Measurements from ENCODE around the gene CCL16. TPM values are rescaled to one million over a fixed set of nuclear protein-coding genes. Genes with fewer than 3 reads are reported as not detected.
"Not testable (repeated sequence)": the region's sequence is repeated elsewhere in the genome, so short reads cannot be mapped to it uniquely, and the experiment has no call there.

CCL16 gene
- total and polyA plus RNA-seq, 11 donors = 0.19 TPM; not detected in 10

DNA sequence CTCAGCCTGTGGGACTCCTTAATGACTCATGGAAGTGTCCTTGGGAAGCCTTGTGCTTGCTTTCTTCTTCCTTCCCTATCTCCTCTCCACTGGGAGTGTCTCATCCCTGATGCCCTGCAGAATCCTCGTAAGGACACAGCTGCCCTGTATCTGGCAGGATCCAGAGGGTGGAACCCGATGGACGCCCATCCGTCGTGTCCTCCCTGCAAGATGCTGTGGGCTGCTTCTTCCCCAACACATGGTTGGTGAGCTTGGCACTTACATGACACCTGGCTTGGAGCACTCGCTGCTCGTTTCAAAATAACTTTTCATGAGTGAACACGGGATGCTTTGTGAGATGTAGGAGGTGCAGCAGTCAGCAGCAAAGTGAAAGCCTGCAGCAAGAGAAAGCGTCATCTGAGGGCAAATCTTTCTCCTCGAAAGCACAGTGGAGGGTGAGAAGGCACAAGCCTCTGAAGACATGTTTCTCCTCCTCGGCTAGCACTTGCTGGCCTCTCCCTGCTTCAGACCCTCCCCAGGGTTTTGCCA is 16.8 kb upstream of the CCL16 start:
- Histone ChIP-seq H3K36me3 (no peaks in the 10 kb centered on the region), H3K27ac (no peak overlapping the region), H3K9me3 (peaks cover 0 to 10% (median 0%) of the 10 kb centered on the region in 12 donors), H3K27me3 (peaks cover 0 to 4% (median 0%) of the 10 kb centered on the region in 9 donors), H3K4me1 (no peaks in the 10 kb centered on the region), H3K4me3 (no peak overlapping the region)
- no peak for DNase-seq
- intact Hi-C loops (cut with DNase I) = no loop called here
- WGBS, 4 donors = 71 to 80% (median 75%) methylated on average over 11 of the region's 11 CpGs
- ATAC-seq = no peak
- no peak for TF ChIP-seq POLR2A (IDR thresholded peaks at IDR 0.05)
- TF ChIP-seq, protein P1, sequence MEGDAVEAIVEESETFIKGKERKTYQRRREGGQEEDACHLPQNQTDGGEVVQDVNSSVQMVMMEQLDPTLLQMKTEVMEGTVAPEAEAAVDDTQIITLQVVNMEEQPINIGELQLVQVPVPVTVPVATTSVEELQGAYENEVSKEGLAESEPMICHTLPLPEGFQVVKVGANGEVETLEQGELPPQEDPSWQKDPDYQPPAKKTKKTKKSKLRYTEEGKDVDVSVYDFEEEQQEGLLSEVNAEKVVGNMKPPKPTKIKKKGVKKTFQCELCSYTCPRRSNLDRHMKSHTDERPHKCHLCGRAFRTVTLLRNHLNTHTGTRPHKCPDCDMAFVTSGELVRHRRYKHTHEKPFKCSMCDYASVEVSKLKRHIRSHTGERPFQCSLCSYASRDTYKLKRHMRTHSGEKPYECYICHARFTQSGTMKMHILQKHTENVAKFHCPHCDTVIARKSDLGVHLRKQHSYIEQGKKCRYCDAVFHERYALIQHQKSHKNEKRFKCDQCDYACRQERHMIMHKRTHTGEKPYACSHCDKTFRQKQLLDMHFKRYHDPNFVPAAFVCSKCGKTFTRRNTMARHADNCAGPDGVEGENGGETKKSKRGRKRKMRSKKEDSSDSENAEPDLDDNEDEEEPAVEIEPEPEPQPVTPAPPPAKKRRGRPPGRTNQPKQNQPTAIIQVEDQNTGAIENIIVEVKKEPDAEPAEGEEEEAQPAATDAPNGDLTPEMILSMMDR (IDR thresholded peaks at IDR 0.05) = no peak

DNA sequence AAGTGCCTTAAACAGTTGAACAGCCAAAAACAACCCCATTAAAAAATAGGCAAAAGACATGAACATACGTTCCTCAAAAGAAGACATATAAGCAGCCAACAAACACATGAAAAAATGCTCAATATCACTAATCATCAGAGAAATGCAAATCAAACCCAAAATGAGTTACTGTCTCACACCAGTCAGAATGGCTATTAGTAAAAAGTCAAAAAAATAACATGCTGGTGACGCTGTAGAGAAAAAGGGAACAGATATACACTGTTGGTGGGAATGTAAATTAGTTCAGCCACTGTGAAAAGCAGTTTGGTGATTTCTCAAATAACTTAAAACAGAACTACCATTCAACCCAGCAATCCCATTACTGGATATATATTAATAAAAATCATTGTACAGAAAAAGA is 14.0 kb upstream of the CCL16 start:
- intact Hi-C loops (cut with DNase I); ATAC-seq; H3K27ac ChIP-seq; H3K9me3 ChIP-seq; H3K36me3 ChIP-seq; H3K4me3 ChIP-seq; H3K27me3 ChIP-seq; H3K4me1 ChIP-seq; DNase-seq: not testable (repeated sequence)
- WGBS, 4 donors = 85 to 91% (median 88%) methylated on average over 2 of the region's 2 CpGs

- no peak for TF ChIP-seq POLR2A (IDR thresholded peaks at IDR 0.05)
- TF ChIP-seq, protein P1 (IDR thresholded peaks at IDR 0.05) = no peak
- intact Hi-C loops (cut with DNase I) = no loop called here
- ATAC-seq (no peak), DNase-seq (no peak)
- no peaks in the 10 kb centered on the region for H3K36me3 ChIP-seq
- no peak overlapping the region for H3K27ac ChIP-seq
- H3K4me1 ChIP-seq = peaks cover 0 to 18% (median 2%) of the 10 kb centered on the region in 12 donors
- H3K9me3 ChIP-seq = peaks cover 0 to 20% (median 0%) of the 10 kb centered on the region in 12 donors
- 91 to 93% (median 92%) methylated on average over 2 of the region's 2 CpGs for WGBS, 4 donors
- peaks cover 0 to 6% (median 0%) of the 10 kb centered on the region in 9 donors for H3K27me3 ChIP-seq
- H3K4me3 ChIP-seq = no peak overlapping the region
Observed at GRCh38 chr17:35991075-35991474, 9.8 kb upstream of the CCL16 start.

- DNase-seq (no peak), ATAC-seq (no peak)
- intact Hi-C loops (cut with DNase I) = loop anchor here in 1 of 10 donors (5.0 kb wide), 1 partner anchor 144 kb away; no protein-coding TSS in a partner anchor
- Histone ChIP-seq H3K9me3 (peaks cover 0 to 10% (median 0%) of the 10 kb centered on the region in 12 donors), H3K4me1 (peaks cover 0 to 21% (median 2%) of the 10 kb centered on the region in 12 donors), H3K4me3 (no peak overlapping the region), H3K27ac (no peak overlapping the region), H3K27me3 (peaks cover 0 to 6% (median 0%) of the 10 kb centered on the region in 9 donors), H3K36me3 (no peaks in the 10 kb centered on the region)
- TF ChIP-seq POLR2A (IDR thresholded peaks at IDR 0.05) = no peak
- TF ChIP-seq, protein P1 (IDR thresholded peaks at IDR 0.05) = no peak
Observed at GRCh38 chr17:35988164-35988563, 6.9 kb upstream of the CCL16 start.

DNA sequence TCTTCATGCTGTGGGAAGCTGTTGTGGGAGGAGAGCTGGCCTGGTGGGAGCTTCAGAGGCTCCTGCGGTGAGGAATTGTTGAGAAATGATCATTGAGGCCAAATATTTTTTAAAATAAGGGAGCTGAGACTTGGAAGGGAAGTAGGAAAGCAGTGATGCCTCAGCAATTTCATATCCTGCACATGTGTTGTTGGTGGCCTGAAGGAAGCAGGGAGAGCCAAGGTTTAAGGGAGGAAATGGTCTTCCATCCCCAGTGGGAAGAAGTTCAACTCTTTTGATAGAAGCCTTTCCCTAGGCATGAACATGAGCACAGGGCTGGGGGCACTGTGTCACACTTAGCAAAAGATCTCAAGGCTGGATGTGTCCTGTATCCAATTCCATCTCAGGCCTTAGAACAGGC is 5.3 kb upstream of the CCL16 start, which contains the start of gene CCL14:
CCL14 (minus strand) TSS at position 87 of the 400 bp plus-strand sequence; CDS start at position 7, 80 bp downstream.
- 37 to 63% (median 47%) methylated on average over 1 of the region's 1 CpG for WGBS, 4 donors
- H3K4me3 ChIP-seq = peak within 1 kb of the TSS in 4 of 12 donors; percentile 2 to 39 (median 18)
- peak within 1 kb of the TSS in 5 of 12 donors; percentile 18 to 58 (median 29) for H3K27ac ChIP-seq

More for the DNA sequence above, 5.3 kb upstream of the CCL16 start, which contains the start of gene CCL14:
- DNase-seq (no peak), ATAC-seq (peak in 2 of 4 donors; percentile 29 to 36)
- intact Hi-C loops (cut with DNase I) = loop anchor here in 1 of 10 donors (5.0 kb wide), 1 partner anchor 146 kb away; no protein-coding TSS in a partner anchor
- H3K9me3 ChIP-seq = peaks cover 0 to 10% (median 0%) of the 10 kb centered on the region in 12 donors
- H3K36me3 ChIP-seq = no peaks in the 10 kb centered on the region
- peaks cover 0 to 21% (median 2%) of the 10 kb centered on the region in 12 donors for H3K4me1 ChIP-seq
- no peak for TF ChIP-seq POLR2A (IDR thresholded peaks at IDR 0.05)
- TF ChIP-seq, protein P1 (IDR thresholded peaks at IDR 0.05) = no peak
- peaks cover 0 to 1% (median 0%) of the 10 kb centered on the region in 9 donors for H3K27me3 ChIP-seq
